Panc1 (cell line): ENCODE data around the gene LDB3. TPM values are rescaled to one million over a fixed set of nuclear protein-coding genes. Genes with fewer than 3 reads are reported as not detected.

Experiments
- ATAC-seq: fragments of 200-7000 bp; cut with Tn5 transposase; 2 replicates; pipeline ENCODE4 v1.9.1; 2020; ENCODE audit warnings: mild to moderate bottlenecking, moderate library complexity
- BruUV-seq: library from RNA; stranded (reverse); fragments of 400-500 nt; replicated peaks from 2 replicates; lab custom pipeline; 2021; lab: Mats Ljungman, UMichigan
- CTCF ChIA-PET: fragments of 300-600 bp; sonication (Branson Sonifier 250); formaldehyde crosslinking; loops from one replicate; lab custom pipeline; 2022; ENCODE audit warnings: antibody characterized with exemption; lab: Charles Lee
- POLR2A ChIA-PET: fragments of 300-600 bp; sonication (Branson Sonifier 250); formaldehyde crosslinking; loops from one replicate; lab custom pipeline; 2022; ENCODE audit warnings: antibody characterized with exemption; lab: Charles Lee
- DNase-seq: peaks from one replicate; pipeline ENCODE4 v3.0.0-alpha.2; 2010; ENCODE audit warnings: low read depth, low spot score
- H3K27ac ChIP-seq: 2 replicates; pipeline ENCODE4 v1.5.1; 2011; ENCODE audit warnings: mild to moderate bottlenecking, low read length, inconsistent platforms
- H3K27me3 ChIP-seq: fragments of 200-500 bp; sonication (Bioruptor generic); 2 replicates; pipeline ENCODE4 v1.6.0; 2014; ENCODE audit warnings: low read length, inconsistent platforms; ENCODE audit not compliant: control insufficient read depth, insufficient read depth
- H3K36me3 ChIP-seq: fragments of 200-500 bp; sonication (Bioruptor generic); 2 replicates; pipeline ENCODE4 v1.5.1; 2014; ENCODE audit warnings: inconsistent platforms, mild to moderate bottlenecking, low read length, moderate library complexity; ENCODE audit not compliant: control insufficient read depth, insufficient read depth
- H3K4me1 ChIP-seq: 2 replicates; pipeline ENCODE4 v1.5.1; 2011; ENCODE audit warnings: inconsistent platforms, mild to moderate bottlenecking, low read length, moderate library complexity; ENCODE audit not compliant: control insufficient read depth, insufficient read depth
- H3K4me3 ChIP-seq, 2 experiments: 2 replicates each; pipeline ENCODE4 v1.5.1; 2011 to 2012; ENCODE audit warnings: low read depth in 2 of 2, low read length in 2 of 2, mild to moderate bottlenecking in 2 of 2, inconsistent platforms in 1 of 2, moderate library complexity in 1 of 2
- H3K9me3 ChIP-seq: fragments of 200-500 bp; sonication (Bioruptor generic); 2 replicates; pipeline ENCODE4 v1.5.1; 2014; ENCODE audit warnings: low read depth, mild to moderate bottlenecking, inconsistent platforms, low read length, moderate library complexity; ENCODE audit not compliant: control insufficient read depth, insufficient read depth
- POLR2AphosphoS5 ChIP-seq: IDR thresholded peaks from 2 replicates; pipeline ENCODE4 v1.6.1; 2012; ENCODE audit warnings: mild to moderate bottlenecking, low read depth, low read length, moderate library complexity
- SIN3A ChIP-seq: IDR thresholded peaks from 2 replicates; pipeline ENCODE4 v1.6.1; 2012; ENCODE audit warnings: low read depth, mild to moderate bottlenecking, low read length, moderate library complexity, borderline replicate concordance; ENCODE audit not compliant: insufficient read depth
- TCF7L2 ChIP-seq: IDR thresholded peaks from 2 replicates; pipeline ENCODE4 v1.6.1; 2011; ENCODE audit warnings: mild to moderate bottlenecking, low read depth, low read length, inconsistent platforms
- in situ Hi-C: cut with HindIII; loops from 2 replicates; pipeline ENCODE4 v1.10.0; 2016; ENCODE audit warnings: low sequenced_read_pairs, low pct_unique_long_range_greater_than_20kb
- intact Hi-C: fragments of 100-400 bp; cut with micrococcal nuclease; formaldehyde crosslinking; loops from one replicate; pipeline ENCODE4 v1.10.0; 2022; ENCODE audit not compliant: unreplicated experiment
- total RNA-seq: library from RNA; stranded (reverse); gene quantifications from one replicate; pipeline ENCODE4 v1.2.1, GENCODE V29; 2021; ENCODE audit not compliant: unreplicated experiment
- TF ChIP-seq, protein P1 (sequence below): fragments of 450-650 bp; IDR thresholded peaks from 2 replicates; pipeline ENCODE4 v1.5.1; 2017; ENCODE audit warnings: mild to moderate bottlenecking
- TF ChIP-seq, protein P2 (sequence below), 2 experiments: IDR thresholded peaks; 2 replicates each; pipeline ENCODE4 v1.6.1; 2011 to 2012; ENCODE audit warnings: low read depth in 2 of 2, control low read depth in 1 of 2, low read length in 1 of 2, mild to moderate bottlenecking in 1 of 2, moderate library complexity in 1 of 2; ENCODE audit not compliant: insufficient read depth in 1 of 2

The LDB3 gene
- total RNA-seq, 1 experiment from 2014 or later, result 0.15 TPM

GRCh38 chr10:86665218-86665607 lies 3.1 kb upstream of the LDB3 start:
- ChIA-PET POLR2A (no interaction called here), CTCF (no interaction called here)
- no TSS peak for BruUV-seq
- Histone ChIP-seq H3K36me3 (no peaks in the 10 kb centered on the region), H3K4me1 (no peaks in the 10 kb centered on the region), H3K9me3 (no peaks in the 10 kb centered on the region), H3K27ac (no peak overlapping the region), H3K4me3 (no peak overlapping the region), H3K27me3 (no peaks in the 10 kb centered on the region)
- DNase-seq (no peak), ATAC-seq (no peak)
- TF ChIP-seq, protein P1, sequence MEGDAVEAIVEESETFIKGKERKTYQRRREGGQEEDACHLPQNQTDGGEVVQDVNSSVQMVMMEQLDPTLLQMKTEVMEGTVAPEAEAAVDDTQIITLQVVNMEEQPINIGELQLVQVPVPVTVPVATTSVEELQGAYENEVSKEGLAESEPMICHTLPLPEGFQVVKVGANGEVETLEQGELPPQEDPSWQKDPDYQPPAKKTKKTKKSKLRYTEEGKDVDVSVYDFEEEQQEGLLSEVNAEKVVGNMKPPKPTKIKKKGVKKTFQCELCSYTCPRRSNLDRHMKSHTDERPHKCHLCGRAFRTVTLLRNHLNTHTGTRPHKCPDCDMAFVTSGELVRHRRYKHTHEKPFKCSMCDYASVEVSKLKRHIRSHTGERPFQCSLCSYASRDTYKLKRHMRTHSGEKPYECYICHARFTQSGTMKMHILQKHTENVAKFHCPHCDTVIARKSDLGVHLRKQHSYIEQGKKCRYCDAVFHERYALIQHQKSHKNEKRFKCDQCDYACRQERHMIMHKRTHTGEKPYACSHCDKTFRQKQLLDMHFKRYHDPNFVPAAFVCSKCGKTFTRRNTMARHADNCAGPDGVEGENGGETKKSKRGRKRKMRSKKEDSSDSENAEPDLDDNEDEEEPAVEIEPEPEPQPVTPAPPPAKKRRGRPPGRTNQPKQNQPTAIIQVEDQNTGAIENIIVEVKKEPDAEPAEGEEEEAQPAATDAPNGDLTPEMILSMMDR, result no peak
- TF ChIP-seq, protein P2, sequence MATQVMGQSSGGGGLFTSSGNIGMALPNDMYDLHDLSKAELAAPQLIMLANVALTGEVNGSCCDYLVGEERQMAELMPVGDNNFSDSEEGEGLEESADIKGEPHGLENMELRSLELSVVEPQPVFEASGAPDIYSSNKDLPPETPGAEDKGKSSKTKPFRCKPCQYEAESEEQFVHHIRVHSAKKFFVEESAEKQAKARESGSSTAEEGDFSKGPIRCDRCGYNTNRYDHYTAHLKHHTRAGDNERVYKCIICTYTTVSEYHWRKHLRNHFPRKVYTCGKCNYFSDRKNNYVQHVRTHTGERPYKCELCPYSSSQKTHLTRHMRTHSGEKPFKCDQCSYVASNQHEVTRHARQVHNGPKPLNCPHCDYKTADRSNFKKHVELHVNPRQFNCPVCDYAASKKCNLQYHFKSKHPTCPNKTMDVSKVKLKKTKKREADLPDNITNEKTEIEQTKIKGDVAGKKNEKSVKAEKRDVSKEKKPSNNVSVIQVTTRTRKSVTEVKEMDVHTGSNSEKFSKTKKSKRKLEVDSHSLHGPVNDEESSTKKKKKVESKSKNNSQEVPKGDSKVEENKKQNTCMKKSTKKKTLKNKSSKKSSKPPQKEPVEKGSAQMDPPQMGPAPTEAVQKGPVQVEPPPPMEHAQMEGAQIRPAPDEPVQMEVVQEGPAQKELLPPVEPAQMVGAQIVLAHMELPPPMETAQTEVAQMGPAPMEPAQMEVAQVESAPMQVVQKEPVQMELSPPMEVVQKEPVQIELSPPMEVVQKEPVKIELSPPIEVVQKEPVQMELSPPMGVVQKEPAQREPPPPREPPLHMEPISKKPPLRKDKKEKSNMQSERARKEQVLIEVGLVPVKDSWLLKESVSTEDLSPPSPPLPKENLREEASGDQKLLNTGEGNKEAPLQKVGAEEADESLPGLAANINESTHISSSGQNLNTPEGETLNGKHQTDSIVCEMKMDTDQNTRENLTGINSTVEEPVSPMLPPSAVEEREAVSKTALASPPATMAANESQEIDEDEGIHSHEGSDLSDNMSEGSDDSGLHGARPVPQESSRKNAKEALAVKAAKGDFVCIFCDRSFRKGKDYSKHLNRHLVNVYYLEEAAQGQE (IDR thresholded peaks at IDR 0.05; ENCODE audit: insufficient read depth in 1 of 2, low read depth in 2 of 2, low read length in 1 of 2), result no peak
- intact Hi-C loops (no loop called here), in situ Hi-C loops (no loop called here)

- ATAC-seq (no peak), DNase-seq (no peak)
- TF ChIP-seq TCF7L2, result no peak
- Histone ChIP-seq H3K4me1 (no peaks in the 10 kb centered on the region), H3K4me3 (no peak overlapping the region), H3K27ac (no peak overlapping the region), H3K27me3 (no peaks in the 10 kb centered on the region), H3K9me3 (no peaks in the 10 kb centered on the region), H3K36me3 (no peaks in the 10 kb centered on the region)
- CTCF ChIA-PET, result no interaction called here
- in situ Hi-C loops (no loop called here), intact Hi-C loops (no loop called here)
- no TSS peak for BruUV-seq
- POLR2A ChIA-PET, result no interaction called here
Measured at GRCh38 chr10:86665868-86666267, 2.4 kb upstream of the LDB3 start.

DNA sequence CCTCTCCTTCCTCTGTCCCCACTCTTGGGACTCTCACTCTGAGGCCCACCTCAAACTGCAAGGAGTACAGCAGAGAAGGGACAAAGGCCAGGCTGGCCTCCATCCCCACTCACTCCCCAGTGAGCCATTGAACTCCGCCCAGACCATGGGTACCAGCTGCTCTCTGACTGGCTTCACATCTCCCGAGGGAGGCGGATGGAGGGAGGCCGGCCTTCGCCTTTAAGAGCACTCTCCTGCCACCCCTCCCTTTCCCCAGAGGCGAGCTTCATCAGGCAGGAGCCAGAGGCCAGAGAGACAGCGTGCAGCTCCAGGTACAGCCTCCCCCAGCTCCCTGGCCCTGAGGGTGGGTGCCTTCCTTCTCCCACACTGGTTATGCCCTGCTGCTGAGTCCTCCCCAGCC lies 1.8 kb upstream of the LDB3 start:
- DNase-seq, result no peak
- Histone ChIP-seq H3K4me3 (no peak overlapping the region), H3K4me1 (no peaks in the 10 kb centered on the region), H3K36me3 (no peaks in the 10 kb centered on the region), H3K9me3 (no peaks in the 10 kb centered on the region), H3K27me3 (no peaks in the 10 kb centered on the region), H3K27ac (no peak overlapping the region)
- in situ Hi-C loops, result no loop called here
- CTCF ChIA-PET, result no interaction called here
- TF ChIP-seq, protein P2 (IDR thresholded peaks at IDR 0.05; ENCODE audit: insufficient read depth in 1 of 2, low read depth in 2 of 2, low read length in 1 of 2), result no peak
- TF ChIP-seq POLR2AphosphoS5 (no peak), TCF7L2 (no peak), SIN3A (no peak)
- TF ChIP-seq, protein P1, result no peak
- no TSS peak for BruUV-seq
- ATAC-seq, result no peak
- intact Hi-C loops, result no loop called here
- POLR2A ChIA-PET, result no interaction called here
